OCI-LY1 (cell line): Measurements from ENCODE around the gene DPAGT1.

Experiments used
- H2AFZ ChIP-seq: fragments of 200-600 bp; sonication (generic), shearing (Covaris generic); 2 replicates; pipeline ENCODE4 v1.6.0; 2014; ENCODE audit warnings: antibody characterized with exemption, mild to moderate bottlenecking, low read length
- H3F3A ChIP-seq: fragments of 200-600 bp; sonication (generic), shearing (Covaris generic); 2 replicates; pipeline ENCODE4 v1.6.0; 2014; ENCODE audit warnings: mild to moderate bottlenecking, antibody characterized with exemption, low read length, moderate library complexity; ENCODE audit not compliant: insufficient read depth
- H3K27ac ChIP-seq: fragments of 200-600 bp; sonication (generic); 2 replicates; pipeline ENCODE4 v1.5.1; 2014; ENCODE audit warnings: low read length, mixed run types, mild to moderate bottlenecking, low read depth; ENCODE audit not compliant: poor library complexity, severe bottlenecking
- H3K27me3 ChIP-seq: fragments of 200-600 bp; sonication (generic); 2 replicates; pipeline ENCODE4 v1.6.0; 2014; ENCODE audit warnings: antibody characterized with exemption, mild to moderate bottlenecking, low read length, moderate library complexity; ENCODE audit not compliant: insufficient read depth
- H3K36me3 ChIP-seq: fragments of 200-600 bp; sonication (generic); 2 replicates; pipeline ENCODE4 v1.6.1; 2014; ENCODE audit warnings: mild to moderate bottlenecking, antibody characterized with exemption, low read length, moderate library complexity, mixed read lengths; ENCODE audit not compliant: insufficient read depth
- H3K4me1 ChIP-seq: fragments of 200-600 bp; sonication (generic); 2 replicates; pipeline ENCODE4 v1.5.1; 2014; ENCODE audit warnings: mild to moderate bottlenecking, low read length, moderate library complexity; ENCODE audit not compliant: insufficient read depth, severe bottlenecking
- H3K4me2 ChIP-seq: fragments of 200-600 bp; sonication (generic), shearing (Covaris generic); 2 replicates; pipeline ENCODE4 v1.6.1; 2014; ENCODE audit warnings: low read length
- H3K4me3 ChIP-seq: fragments of 200-600 bp; sonication (generic); 2 replicates; pipeline ENCODE4 v1.5.1; 2014; ENCODE audit warnings: low read length, low read depth, mild to moderate bottlenecking, mixed read lengths; ENCODE audit not compliant: poor library complexity, severe bottlenecking
- H3K79me2 ChIP-seq: fragments of 200-600 bp; shearing (Covaris generic); 2 replicates; pipeline ENCODE4 v1.6.1; 2016; ENCODE audit warnings: mixed run types, low read length, mixed read lengths; ENCODE audit not compliant: insufficient read depth
- H3K9ac ChIP-seq: fragments of 200-600 bp; sonication (generic), shearing (Covaris generic); 2 replicates; pipeline ENCODE4 v1.6.1; 2014; ENCODE audit warnings: mild to moderate bottlenecking, low read length, mixed read lengths
- H3K9me2 ChIP-seq: fragments of 200-600 bp; sonication (generic), shearing (Covaris generic); 2 replicates; pipeline ENCODE4 v1.6.1; 2014; ENCODE audit warnings: low read depth, mild to moderate bottlenecking, low read length, mixed read lengths
- H3K9me3 ChIP-seq: fragments of 200-600 bp; shearing (Covaris generic); 2 replicates; pipeline ENCODE4 v1.6.1; 2014; ENCODE audit warnings: low read length, mixed read lengths
- H4K20me1 ChIP-seq: fragments of 200-600 bp; sonication (generic), shearing (Covaris generic); 2 replicates; pipeline ENCODE4 v1.6.0; 2016; ENCODE audit warnings: mild to moderate bottlenecking, low read length; ENCODE audit not compliant: insufficient read depth
- EZH2 ChIP-seq: fragments of 200-600 bp; sonication (generic), shearing (Covaris generic); IDR thresholded peaks from 2 replicates; pipeline ENCODE4 v1.8.0; 2017; ENCODE audit warnings: borderline replicate concordance, mixed run types, mild to moderate bottlenecking, antibody characterized with exemption, low read length, moderate library complexity, mixed read lengths
- TF ChIP-seq, protein P1 (sequence below): fragments of 200-600 bp; sonication (generic), shearing (Covaris generic); IDR thresholded peaks from 2 replicates; pipeline ENCODE4 v1.5.1; 2017; ENCODE audit warnings: mild to moderate bottlenecking, antibody characterized with exemption, low read length, moderate library complexity, mixed read lengths

Gene DPAGT1

DNA sequence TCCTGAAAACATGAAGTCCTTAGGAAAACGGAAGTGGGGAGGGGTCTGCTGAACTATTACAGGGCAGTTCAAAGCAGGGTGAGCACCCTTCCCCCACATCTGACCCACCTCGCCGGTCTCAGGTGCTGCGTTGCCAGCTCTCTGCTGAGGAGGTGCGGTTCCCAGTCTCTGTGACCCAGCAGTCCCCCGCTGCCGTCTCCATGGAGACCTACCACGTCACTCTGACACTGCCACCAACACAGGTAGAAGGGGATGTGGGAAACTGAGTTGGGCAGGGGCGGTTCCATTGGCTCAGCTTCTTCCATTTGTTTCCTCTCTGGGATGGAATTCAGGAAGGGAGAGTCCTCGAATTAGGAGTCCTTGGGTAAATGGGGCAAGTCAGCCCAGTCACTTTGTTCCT lies 8.8 kb upstream of the DPAGT1 start:
- H3K79me2 ChIP-seq, result no peaks in the 10 kb centered on the region
- no peak overlapping the region for H3K4me3 ChIP-seq
- H3K4me1 ChIP-seq, result peaks cover 20% of the 10 kb centered on the region
- no peak overlapping the region for H3K4me2 ChIP-seq
- H3K27me3 ChIP-seq, result no peaks in the 10 kb centered on the region
- no peaks in the 10 kb centered on the region for H4K20me1 ChIP-seq
- no peaks in the 10 kb centered on the region for H3K9me3 ChIP-seq
- H3K9ac ChIP-seq, result no peak overlapping the region
- H3K36me3 ChIP-seq, result peaks cover 38% of the 10 kb centered on the region
- no peak overlapping the region for H3K27ac ChIP-seq
- no peak overlapping the region for H2AFZ ChIP-seq
- H3F3A ChIP-seq, result no peaks in the 10 kb centered on the region
- TF ChIP-seq, protein P1, sequence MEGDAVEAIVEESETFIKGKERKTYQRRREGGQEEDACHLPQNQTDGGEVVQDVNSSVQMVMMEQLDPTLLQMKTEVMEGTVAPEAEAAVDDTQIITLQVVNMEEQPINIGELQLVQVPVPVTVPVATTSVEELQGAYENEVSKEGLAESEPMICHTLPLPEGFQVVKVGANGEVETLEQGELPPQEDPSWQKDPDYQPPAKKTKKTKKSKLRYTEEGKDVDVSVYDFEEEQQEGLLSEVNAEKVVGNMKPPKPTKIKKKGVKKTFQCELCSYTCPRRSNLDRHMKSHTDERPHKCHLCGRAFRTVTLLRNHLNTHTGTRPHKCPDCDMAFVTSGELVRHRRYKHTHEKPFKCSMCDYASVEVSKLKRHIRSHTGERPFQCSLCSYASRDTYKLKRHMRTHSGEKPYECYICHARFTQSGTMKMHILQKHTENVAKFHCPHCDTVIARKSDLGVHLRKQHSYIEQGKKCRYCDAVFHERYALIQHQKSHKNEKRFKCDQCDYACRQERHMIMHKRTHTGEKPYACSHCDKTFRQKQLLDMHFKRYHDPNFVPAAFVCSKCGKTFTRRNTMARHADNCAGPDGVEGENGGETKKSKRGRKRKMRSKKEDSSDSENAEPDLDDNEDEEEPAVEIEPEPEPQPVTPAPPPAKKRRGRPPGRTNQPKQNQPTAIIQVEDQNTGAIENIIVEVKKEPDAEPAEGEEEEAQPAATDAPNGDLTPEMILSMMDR, result no peak
- TF ChIP-seq EZH2, result no peak
- no peaks in the 10 kb centered on the region for H3K9me2 ChIP-seq

DNA sequence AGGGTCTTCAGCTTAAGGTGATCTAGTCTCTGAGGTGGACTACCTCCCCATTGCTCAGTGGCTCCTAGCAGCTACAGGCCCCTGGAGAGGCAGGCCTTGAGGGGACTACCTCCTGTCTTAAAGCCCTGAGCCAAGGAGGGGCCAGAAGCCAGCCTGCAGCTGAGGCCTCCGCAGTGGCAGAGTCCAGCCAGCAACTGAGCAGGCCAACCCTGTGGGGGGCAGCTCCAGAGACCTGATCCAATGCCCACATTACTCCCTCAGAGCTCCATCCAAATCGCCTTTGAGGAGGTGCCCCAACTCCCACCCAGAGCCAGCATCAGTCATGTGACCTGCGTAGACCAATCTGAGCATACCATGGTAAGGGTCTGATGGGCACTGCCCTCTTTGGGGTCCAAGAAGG lies 8.2 kb upstream of the DPAGT1 start:
- peaks cover 34% of the 10 kb centered on the region for H3K36me3 ChIP-seq
- no peaks in the 10 kb centered on the region for H3K9me3 ChIP-seq
- no peaks in the 10 kb centered on the region for H4K20me1 ChIP-seq
- H3K4me3 ChIP-seq, result no peak overlapping the region
- H3K79me2 ChIP-seq, result no peaks in the 10 kb centered on the region
- no peak overlapping the region for H2AFZ ChIP-seq
- H3K9me2 ChIP-seq, result no peaks in the 10 kb centered on the region
- peaks cover 20% of the 10 kb centered on the region for H3K4me1 ChIP-seq
- no peak overlapping the region for H3K4me2 ChIP-seq
- H3K27me3 ChIP-seq, result no peaks in the 10 kb centered on the region
- TF ChIP-seq EZH2, result no peak
- no peaks in the 10 kb centered on the region for H3F3A ChIP-seq
- H3K27ac ChIP-seq, result no peak overlapping the region
- no peak overlapping the region for H3K9ac ChIP-seq

DNA sequence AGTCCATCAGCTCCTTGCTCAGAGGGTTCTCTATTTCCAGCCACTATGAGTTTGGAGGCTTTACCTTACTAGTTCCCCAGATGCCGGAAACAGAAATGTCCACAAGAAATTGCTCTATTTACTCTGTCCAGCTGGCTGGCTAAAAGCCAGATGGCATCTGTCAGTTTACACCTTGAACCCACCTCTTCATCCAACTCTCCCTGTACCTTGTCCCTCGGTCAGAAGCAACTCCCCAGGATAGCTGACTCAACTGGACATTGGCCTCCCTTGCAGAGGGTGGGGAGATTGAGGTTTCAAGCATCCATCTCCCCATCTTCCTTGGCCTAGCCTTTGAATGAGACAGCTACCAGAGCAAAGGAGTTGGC lies 7.2 kb upstream of the DPAGT1 start:
- H3K27ac ChIP-seq, result peak overlapping the region; percentile 63
- H3K4me2 ChIP-seq, result peak overlapping the region; percentile 99

More for the DNA sequence above, 7.2 kb upstream of the DPAGT1 start:
- Histone ChIP-seq H3K9ac (no peak overlapping the region; the same call in 1 of the 2 replicates), H3K4me3 (peak overlapping the region; percentile 98), H3K27me3 (no peaks in the 10 kb centered on the region), H3K36me3 (peaks cover 29% of the 10 kb centered on the region), H3K79me2 (no peaks in the 10 kb centered on the region), H4K20me1 (no peaks in the 10 kb centered on the region), H2AFZ (no peak overlapping the region), H3F3A (no peaks in the 10 kb centered on the region; the same call in 1 of the 2 replicates), H3K4me1 (peaks cover 20% of the 10 kb centered on the region), H3K9me3 (no peaks in the 10 kb centered on the region), H3K9me2 (no peaks in the 10 kb centered on the region)
- no peak for TF ChIP-seq EZH2
- TF ChIP-seq, protein P1, result no peak
